Measurements from ENCODE around the gene NR3C1.
A peak's percentile ranks its signal among the peaks of the same experiment; 100 is the strongest.

NR3C1 gene

DNA sequence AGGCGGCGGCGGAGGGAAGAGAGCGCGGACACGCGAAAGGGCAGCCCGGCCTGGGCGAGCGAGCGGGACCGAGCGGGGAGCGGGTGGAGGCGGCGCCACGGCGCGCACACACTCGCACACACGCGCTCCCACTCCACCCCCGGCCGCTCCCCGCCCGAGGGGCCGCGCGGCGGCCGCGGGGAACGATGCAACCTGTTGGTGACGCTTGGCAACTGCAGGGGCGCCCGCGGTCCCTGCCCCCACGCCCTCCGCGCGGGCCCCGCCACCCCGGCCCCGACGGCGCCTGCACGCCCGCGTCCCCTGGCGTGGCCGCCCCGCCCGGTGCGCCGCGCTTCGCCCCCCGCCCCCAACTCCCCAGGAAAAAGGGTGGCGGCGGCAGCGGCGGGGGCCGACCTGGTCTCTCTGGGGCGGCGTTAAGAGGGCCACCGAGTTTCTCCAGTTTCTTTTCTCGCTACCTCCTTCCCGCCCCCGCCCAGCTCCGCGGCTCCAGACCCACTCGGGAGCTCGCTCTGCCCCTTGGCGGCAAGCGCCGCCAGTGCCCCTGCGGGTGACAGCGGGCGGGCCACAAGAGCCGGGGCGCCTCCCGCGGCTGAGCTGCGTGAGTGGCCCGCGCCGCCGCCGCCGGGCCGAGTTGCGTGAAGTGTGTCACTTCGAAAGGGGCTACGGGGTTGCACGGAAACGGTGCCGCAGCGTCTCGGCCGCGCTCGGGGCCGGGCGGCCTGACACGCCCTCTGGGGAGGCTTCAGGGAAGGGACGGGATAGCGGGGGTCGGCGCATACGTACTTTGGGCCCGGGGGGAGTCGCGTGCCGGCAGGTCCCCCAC lies at the start of gene NR3C1:
Gene NR3C1, minus strand, starts transcription at position 94 of the 823 bp plus-strand sequence. CDS start 2,847 bp downstream, outside the sequence.
- peak; percentile 72 to 82 for DNase-seq (ENCODE audit: low read depth in 2 of 2)

- no peak for DNase-seq (ENCODE audit: low read depth in 2 of 2)
These were observed 46.3 kb upstream of the NR3C1 start for GRCh38 chr5:143449772-143450171.

- no peak for DNase-seq (ENCODE audit: low read depth in 2 of 2)
These were observed 45.0 kb upstream of the NR3C1 start for GRCh38 chr5:143448518-143448917.

DNA sequence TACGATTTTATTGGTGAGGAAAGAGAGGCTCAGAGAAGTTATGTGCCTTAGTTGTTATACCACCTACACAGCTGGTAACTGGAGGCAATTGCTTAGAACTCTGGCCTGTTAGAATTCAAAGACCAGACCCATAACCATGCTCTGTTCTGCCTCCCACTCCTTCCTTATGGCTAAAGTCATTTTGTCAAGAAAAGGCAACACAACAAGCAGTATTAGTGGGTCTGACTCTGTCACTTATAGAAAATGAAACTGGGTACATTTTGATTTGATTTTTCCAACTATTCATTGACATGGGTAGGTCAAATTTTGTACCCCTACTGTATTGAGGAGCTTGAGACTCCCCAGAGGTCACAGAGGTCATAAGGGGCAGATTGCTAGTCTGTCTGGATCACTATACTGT lies 44.5 kb upstream of the NR3C1 start:
- DNase-seq (ENCODE audit: low read depth in 2 of 2) = no peak

GRCh38 chr5:143446535-143447226 lies 43.2 kb upstream of the NR3C1 start:
- DNase-seq (ENCODE audit: low read depth in 2 of 2) = no peak

DNA sequence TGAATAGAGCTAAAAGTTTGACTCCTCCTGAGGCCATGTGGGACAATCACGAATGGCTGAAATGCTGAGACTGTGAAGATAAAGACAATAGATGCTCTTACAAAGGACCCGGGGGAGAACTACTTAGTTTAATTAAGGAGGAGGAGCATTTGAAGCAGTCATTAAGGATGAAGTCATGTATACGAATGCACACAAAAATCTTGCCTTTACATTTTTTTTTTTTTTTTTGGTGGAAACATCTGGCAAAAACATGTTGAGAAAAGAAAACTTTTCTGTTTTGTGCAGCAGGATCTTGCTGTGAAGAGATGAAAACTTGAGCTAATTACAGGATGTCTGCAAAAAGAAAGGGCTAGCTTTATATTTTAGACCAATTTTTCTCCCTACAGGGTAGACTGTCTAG lies 42.3 kb upstream of the NR3C1 start:
- DNase-seq (ENCODE audit: low read depth in 2 of 2) = no peak

- DNase-seq (ENCODE audit: low read depth in 2 of 2) = no peak
These were observed 39.8 kb upstream of the NR3C1 start for GRCh38 chr5:143443330-143443729.

DNA sequence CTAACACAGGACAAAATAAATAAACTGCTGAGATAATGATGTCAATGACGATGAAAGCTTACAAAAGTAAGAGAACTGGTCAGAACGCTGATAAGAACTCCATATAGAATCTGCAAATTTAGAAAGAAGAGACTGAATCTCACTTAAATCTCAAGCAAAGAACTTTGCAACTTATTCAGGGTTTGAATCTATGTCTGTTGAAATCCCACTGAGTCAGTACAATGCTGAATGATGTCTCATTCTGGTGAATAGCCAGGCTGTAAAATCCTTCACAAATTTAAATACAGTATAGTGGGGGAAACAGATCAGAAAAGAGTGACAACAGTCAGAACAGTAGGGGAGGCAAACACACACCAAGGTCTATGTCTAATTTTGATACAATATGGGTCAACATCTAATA lies 38.9 kb upstream of the NR3C1 start:
- DNase-seq (ENCODE audit: low read depth in 2 of 2) = no peak

DNA sequence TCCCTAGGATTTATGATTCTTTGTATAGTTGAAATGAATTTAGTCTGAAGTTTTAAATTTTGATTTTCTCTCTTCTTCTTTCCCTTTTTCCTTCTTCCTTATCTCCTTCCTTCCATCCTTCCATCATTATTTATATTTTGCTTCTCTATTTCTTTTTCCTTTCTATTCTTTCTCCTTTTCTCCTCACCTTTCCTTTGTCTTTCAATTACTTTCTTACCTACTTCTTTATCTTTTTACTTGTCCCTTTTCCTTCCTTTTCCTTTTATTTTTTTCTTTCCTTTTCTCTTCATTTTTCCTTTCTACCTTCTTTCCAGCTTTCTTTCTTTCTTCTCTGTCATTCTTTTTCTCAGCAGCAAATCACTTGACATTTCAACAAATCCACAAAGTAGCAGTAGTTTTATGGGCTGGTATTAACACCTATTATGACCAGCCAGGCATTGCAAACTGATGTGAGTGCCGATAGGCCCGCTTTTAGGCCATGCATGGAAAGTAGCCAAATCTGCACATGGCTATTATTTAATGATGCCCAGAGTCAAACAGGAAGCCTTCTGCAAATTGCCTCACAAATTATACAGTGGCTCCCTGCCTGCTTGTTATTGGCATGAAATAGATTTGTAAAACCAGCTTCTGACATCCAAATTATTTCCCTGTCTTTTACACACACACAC lies 37.1 kb upstream of the NR3C1 start:
- no peak for DNase-seq (ENCODE audit: low read depth in 2 of 2)

GRCh38 chr5:143437666-143438273 lies 34.3 kb upstream of the NR3C1 start:
- no peak for DNase-seq (ENCODE audit: low read depth in 2 of 2)

- DNase-seq (ENCODE audit: low read depth in 2 of 2) = no peak
These were observed 33.4 kb upstream of the NR3C1 start for GRCh38 chr5:143436871-143437270.

DNA sequence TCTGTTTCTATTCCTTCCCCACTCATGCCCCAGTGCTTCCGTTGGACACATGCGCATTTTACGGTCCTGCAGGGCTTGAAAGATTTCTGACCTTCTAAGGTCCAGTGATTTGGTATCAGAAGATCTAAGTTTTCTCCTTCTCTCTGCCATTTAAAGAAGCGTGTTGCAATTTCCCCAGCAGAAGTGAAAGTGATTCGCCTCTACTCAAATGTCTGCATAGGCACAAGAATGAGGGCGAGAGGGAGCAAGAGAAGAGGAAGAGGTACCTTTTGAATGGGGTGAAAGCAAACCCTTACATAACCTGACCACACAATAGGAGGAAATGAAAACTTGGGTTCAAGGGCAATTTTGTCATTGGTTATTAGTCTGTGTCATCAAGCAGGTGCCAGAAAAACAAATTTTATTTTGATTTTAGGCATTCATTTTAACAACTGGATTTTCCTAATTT lies 31.7 kb upstream of the NR3C1 start:
- no peak for DNase-seq (ENCODE audit: low read depth in 2 of 2)

DNA sequence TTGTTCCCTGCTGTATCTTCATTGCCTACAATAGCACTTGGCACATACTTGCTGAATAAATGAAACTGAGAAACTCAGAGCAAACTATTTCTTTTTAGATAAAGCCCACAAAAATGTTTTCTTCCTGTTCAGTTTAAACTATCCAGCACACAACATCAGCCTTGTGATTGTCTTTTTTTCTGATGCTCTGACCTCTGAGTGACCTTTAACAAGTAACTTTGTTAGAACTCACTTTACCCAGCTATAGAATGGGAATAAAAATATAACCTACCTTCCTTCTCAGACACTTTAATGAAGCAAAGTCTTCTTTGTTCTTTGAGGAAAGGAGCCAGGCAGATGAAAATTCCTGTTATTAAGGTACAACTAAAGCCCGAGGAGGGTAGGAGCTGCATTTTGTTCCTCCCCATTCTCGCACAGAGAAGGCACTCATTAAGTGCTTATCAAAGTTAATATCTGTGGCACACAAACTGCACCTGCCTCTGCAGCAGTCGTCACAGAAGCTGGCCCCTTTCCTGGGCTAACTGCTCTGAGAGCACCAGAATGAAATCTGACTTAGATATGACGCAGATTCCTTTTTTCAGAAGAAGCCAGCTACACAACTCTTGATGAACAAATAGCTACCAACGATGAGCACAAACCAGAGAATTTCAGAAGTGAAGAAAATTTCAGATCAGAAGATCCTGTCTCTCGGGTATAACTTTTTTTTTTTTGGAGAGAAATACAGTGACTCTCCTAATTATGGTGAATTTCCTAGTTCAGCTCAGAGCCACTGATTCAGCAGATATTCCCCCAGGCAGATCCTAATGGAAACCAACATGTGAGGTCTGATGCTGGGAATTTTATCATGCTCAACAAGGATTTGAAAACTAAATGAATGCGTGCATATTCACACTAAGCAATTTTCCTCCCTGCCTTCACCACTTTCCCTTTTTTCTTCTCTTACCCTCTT lies 31.0 kb upstream of the NR3C1 start:
- peak in 1 of 2 donors; percentile 9 for DNase-seq (ENCODE audit: low read depth in 2 of 2)

DNA sequence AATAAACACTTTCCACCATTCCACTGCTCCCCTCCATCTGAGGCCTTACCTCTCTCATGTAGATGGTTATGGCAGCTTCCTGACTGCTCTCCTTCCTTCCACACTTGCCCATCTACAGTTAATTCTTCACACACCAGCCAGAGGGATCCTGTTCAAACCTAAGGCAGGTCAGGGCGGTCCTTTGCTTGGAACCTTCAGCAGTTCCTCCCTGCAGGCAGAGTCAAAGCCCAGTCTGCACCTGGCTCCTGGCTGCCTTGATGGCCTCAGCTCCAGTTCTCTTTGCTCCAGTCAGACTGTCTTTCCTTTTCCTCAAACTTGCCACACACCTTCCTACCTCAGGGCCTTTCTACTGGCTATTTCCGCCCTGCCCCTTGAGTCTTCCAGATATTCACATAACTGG lies 30.2 kb upstream of the NR3C1 start:
- DNase-seq (ENCODE audit: low read depth in 2 of 2) = no peak

- no peak for DNase-seq (ENCODE audit: low read depth in 2 of 2)
These were observed 29.3 kb upstream of the NR3C1 start for GRCh38 chr5:143432658-143433239.

DNA sequence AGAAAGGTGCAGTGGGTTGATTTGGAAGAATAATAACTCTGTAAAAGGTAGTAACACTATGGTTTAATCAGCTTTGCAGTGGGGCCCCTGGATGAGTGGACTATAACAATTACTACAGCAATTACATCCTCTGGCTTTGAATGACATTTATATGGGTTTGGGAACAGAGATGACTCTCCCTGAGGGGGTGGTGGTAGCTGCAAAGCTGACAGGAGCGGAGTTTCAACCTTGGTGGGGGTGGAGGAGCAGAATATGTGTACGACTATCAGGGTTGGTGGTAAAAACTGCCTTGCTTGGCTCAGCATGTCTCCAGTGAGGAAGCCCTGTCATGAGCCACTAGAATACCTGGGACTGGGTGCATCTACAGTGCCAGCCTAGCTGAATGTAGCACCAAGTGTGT lies 28.3 kb upstream of the NR3C1 start:
- no peak for DNase-seq (ENCODE audit: low read depth in 2 of 2)

DNA sequence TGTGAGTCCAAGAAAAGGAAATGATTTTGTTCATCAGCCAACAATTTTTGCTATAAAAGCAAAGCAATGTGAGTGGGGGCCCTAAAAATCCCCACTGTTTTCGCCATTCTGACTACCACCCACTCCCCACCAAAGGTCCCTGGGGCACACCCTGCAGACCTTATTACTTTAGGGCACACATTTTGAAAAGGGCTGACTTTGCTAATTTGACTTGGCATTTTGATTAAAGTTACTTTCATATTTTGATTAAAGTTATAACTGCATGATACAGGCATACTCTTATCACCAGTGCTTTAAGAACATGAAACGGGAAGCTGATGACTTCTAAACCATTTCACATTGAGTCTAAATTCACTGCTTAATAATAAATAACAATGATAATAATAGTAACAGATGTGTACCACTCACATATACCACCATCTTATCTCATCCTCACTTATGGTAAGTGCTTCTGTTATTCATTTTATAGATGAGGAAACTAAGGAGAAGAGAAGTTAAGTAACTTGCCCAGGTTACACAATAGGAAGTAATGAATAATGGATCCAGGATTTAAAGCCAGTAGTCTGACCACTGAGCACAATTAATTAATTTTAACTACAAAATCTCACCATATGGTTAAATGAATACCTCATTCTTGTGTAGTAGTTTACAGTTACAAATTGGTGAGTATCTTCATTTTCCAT lies 25.4 kb upstream of the NR3C1 start:
- DNase-seq (ENCODE audit: low read depth in 2 of 2) = no peak

- DNase-seq (ENCODE audit: low read depth in 2 of 2) = no peak
These were observed 24.7 kb upstream of the NR3C1 start for GRCh38 chr5:143428155-143428554.

DNA sequence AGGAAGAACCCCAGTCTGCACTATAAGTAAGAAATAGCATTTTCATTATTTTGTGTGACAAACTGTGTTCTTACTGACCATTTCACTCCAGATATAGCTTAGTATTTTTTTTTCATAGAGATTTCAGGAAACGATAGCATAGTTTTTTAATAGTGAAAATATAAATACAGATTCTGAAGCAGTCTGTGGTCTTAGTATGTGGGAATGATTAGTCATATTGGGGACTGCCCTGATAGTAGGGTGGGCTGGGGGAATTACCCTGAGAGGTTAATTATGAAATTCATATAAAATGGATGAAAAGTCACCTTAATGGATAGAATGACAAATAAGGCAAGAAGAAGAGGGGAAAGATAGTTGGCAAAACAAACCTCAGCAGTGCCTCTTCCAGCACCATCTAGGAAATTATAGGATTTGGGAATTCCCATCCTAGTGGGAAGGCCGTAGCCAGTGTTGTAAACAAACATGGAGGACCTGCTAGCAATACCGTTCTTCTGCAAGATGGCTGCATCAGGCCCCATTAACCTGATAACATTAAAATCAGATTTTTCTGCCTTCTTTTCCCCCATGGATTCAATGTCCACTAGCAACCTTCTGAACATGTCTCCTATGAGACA lies 23.7 kb upstream of the NR3C1 start:
- no peak for DNase-seq (ENCODE audit: low read depth in 2 of 2)
